Stimulated activated CD4-positive, alpha-beta T cell treated with anti-CD3 and anti-CD28 coated beads, Interleukin-1b, Interleukin-23, amount 100 ng/mL, for 48 hours (primary cell): ENCODE measurements around the gene FAM171A1.
"Not testable (repeated sequence)": the region's sequence is repeated elsewhere in the genome, so short reads cannot be mapped to it uniquely, and the experiment has no call there.

ENCODE experiments used
- DNase-seq: peaks from one replicate; pipeline ENCODE4 v3.0.0-alpha.2; 2020

The FAM171A1 gene

GRCh38 chr10:15370856-15371701 lies at the start of gene FAM171A1:
FAM171A1 (minus strand) TSS chr10:15371289; CDS start chr10:15371052, 237 bp downstream.
- DNase-seq, result peak; percentile 63

- no peak for DNase-seq
Measured at GRCh38 chr10:15420858-15421257, 49.8 kb upstream of the FAM171A1 start.

- DNase-seq, result no peak
Measured at GRCh38 chr10:15419279-15419874, 48.3 kb upstream of the FAM171A1 start.

- DNase-seq, result no peak
Measured at GRCh38 chr10:15416034-15416433, 44.9 kb upstream of the FAM171A1 start.

GRCh38 chr10:15411010-15411409 lies 39.9 kb upstream of the FAM171A1 start:
- no peak for DNase-seq

GRCh38 chr10:15409350-15409749 lies 38.3 kb upstream of the FAM171A1 start:
- DNase-seq, result not testable (repeated sequence)

GRCh38 chr10:15408557-15408956 lies 37.5 kb upstream of the FAM171A1 start:
- DNase-seq, result no peak

- no peak for DNase-seq
Measured at GRCh38 chr10:15405319-15405718, 34.2 kb upstream of the FAM171A1 start.

GRCh38 chr10:15401382-15401781 lies 30.3 kb upstream of the FAM171A1 start:
- no peak for DNase-seq

- not testable (repeated sequence) for DNase-seq
Measured at GRCh38 chr10:15400461-15400860, 29.4 kb upstream of the FAM171A1 start.

GRCh38 chr10:15399060-15399661 lies 28.1 kb upstream of the FAM171A1 start:
- DNase-seq, result no peak

GRCh38 chr10:15395935-15396334 lies 24.8 kb upstream of the FAM171A1 start:
- no peak for DNase-seq

GRCh38 chr10:15393139-15393825 lies 22.2 kb upstream of the FAM171A1 start:
- no peak for DNase-seq

- no peak for DNase-seq
Measured at GRCh38 chr10:15391491-15391890, 20.4 kb upstream of the FAM171A1 start.

GRCh38 chr10:15388172-15388571 lies 17.1 kb upstream of the FAM171A1 start:
- DNase-seq, result not testable (repeated sequence)

GRCh38 chr10:15387021-15387420 lies 15.9 kb upstream of the FAM171A1 start:
- DNase-seq, result no peak

- DNase-seq, result no peak
Measured at GRCh38 chr10:15385552-15386455, 14.7 kb upstream of the FAM171A1 start.

- DNase-seq, result no peak
Measured at GRCh38 chr10:15381420-15381819, 10.3 kb upstream of the FAM171A1 start.

- no peak for DNase-seq
Measured at GRCh38 chr10:15379078-15379477, 8.0 kb upstream of the FAM171A1 start.

GRCh38 chr10:15378569-15378968 lies 7.5 kb upstream of the FAM171A1 start:
- DNase-seq, result no peak

GRCh38 chr10:15374566-15374965 lies 3.5 kb upstream of the FAM171A1 start:
- DNase-seq, result no peak

- no peak for DNase-seq
Measured at GRCh38 chr10:15374156-15374555, 3.1 kb upstream of the FAM171A1 start.
